Measurements from ENCODE around the gene FRMD4A.

DNA sequence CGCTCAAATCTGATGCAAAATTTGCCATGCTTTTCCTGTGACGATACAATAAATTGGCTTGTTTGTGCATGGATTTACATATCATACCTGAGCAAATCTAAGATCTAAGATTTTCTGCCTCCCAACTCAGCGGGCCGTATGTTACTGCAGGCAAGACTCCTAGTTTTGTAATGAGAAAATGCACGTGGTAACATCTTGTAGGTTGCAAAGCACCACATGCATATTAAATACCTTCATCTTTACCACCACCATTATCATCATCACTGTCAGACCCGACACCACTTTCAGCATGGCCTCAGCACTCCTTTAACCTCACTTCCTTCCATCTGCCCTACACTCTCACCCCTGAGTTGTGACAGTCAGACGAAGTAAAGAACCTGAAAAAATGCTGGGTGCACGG, 202.2 kb downstream of the FRMD4A start:
- TF ChIP-seq ELF4 (IDR thresholded peaks at IDR 0.05) (no peak), SP1 (IDR thresholded peaks at IDR 0.05) (no peak), TARDBP (IDR thresholded peaks at IDR 0.05) (no peak), CTBP1 (IDR thresholded peaks at IDR 0.05; ENCODE audit: borderline replicate concordance) (no peak), HDGF (IDR thresholded peaks at IDR 0.05; ENCODE audit: borderline replicate concordance) (no peak)
